GM19324 (cell line): Measurements from ENCODE around the gene TKT.

Source experiments
- ATAC-seq: cut with Tn5 transposase; IDR thresholded peaks from one replicate; pipeline ENCODE4 v1.9.1; 2021; ENCODE audit warnings: mild to moderate bottlenecking, moderate library complexity; ENCODE audit not compliant: unreplicated experiment, low FRiP score

TKT gene

DNA sequence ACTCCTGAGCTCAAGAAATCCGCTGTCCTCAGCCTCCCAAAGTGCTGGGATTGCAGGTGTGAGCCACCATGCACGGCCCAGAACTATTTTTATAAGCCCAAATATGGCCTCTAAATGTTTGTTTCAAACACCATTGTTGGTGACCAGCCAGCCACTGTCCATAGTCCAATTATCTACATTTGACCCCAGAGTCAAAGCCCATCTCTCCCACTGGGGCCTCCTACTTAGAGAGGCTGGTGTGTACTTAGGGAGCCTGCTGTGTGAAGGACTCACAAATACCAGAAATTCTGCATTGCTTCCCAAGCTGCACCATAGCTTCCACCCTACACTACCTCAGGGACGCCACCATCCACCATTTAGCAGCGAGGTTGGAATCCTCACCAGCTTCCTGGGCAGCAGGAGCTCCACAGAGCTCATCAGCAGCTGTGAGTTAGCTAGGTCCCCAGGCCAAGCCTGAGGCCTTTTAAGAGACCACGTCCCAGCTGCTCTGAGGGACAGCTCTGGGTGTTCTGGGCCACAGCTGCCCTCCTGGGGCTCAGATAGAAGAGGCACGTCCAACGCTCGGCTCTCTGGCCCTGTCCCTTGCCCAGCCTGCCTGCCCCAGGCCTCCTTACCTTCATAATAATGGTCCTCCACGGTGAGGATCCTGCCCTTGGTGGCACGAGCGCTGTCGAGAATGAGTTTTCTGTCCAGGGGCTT is 29.5 kb downstream of the TKT start:
- ATAC-seq, result no peak

- no peak for ATAC-seq
These were observed 30.2 kb downstream of the TKT start for GRCh38 chr3:53225651-53226050.

DNA sequence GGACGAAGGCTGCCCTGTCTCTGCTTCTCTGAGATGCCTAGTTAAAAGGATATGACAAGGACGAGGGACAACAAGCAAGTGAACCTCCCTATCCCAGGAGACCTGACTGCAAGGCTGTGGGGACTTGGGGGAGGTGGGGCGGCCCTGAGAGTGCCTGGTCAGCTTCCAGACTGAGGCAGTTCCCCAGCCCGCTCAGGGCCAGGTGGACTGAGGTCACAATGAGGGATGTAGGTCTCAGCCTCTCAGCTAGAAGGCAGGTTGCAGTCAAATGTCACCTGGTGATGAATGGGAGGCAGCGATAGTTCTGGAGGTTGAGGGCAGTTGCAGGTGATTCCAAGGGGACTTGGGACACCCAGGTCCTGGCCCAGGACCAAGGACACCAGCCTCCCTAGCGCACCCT is 30.6 kb downstream of the TKT start:
- ATAC-seq, result no peak

- ATAC-seq, result no peak
These were observed 31.3 kb downstream of the TKT start for GRCh38 chr3:53224536-53224935.

GRCh38 chr3:53224026-53224425 is 31.8 kb downstream of the TKT start:
- ATAC-seq, result no peak

DNA sequence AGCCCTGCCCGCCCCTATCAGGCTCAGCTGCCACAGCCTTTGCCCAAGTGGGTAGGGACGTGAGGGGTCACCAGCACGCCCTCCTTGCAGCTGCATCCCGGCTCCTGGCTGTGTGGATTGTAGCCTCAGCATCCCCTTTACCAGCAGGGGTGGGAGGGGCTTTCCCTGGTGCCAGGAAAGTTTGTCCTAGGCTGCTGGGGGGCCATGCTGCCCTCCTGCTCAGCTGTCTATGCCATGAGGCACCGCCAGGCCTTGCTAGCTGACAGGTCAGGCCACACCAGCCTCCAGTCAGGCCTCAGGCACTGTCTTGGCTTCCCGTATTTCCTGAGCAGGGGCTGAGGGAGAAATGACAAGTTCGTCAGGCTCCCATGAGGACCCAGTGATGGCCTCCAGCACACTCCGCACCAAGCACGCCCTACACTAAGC is 32.3 kb downstream of the TKT start:
- ATAC-seq, result no peak

- ATAC-seq, result no peak
These were observed 32.8 kb downstream of the TKT start for GRCh38 chr3:53223025-53223424.

GRCh38 chr3:53222183-53222901 is 33.5 kb downstream of the TKT start:
- no peak for ATAC-seq

- no peak for ATAC-seq
These were observed 34.0 kb downstream of the TKT start for GRCh38 chr3:53221827-53222182.

- no peak for ATAC-seq
These were observed 34.5 kb downstream of the TKT start for GRCh38 chr3:53221345-53221744.

- peak; percentile 45 for ATAC-seq
These were observed 35.8 kb downstream of the TKT start for GRCh38 chr3:53219895-53220483.

DNA sequence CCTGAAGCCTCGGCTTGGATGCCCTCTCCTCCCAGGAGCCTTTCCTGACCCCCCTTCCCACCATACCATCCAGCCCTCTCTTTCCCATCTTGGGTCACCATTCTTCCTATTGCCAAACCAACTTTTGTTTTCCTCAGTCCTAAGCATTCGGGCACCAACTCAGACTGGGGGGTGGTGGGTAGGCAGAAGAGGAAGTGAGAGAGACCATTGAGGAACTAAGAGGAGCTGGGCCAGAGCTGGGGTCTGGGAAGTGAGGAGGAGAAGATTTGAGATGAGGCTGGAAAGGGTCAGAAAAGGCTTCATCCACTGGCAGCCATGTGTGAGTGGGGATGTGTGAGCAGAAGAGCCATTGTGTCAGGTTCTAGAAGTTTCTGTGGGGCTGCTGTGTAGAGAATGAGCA is 37.7 kb downstream of the TKT start:
- no peak for ATAC-seq

- no peak for ATAC-seq
These were observed 38.6 kb downstream of the TKT start for GRCh38 chr3:53217175-53217574.

DNA sequence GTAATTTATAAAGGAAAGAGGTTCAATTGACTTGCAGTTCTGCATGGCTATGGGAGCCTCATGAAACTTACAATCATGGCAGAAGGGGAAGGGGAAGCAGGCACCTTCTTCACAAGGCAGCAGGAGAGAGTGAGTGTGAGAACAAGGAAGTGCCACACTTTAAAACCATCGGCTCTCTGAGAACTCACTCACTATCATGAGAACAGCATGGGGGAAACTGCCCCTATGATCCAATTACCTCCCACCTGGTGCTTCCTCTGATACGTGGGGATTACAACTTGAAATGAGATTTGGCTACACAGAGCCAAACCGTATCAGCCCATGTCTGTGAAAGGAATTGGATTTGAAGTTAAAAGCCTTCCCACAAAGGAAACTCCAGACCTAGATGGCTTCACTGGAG is 39.1 kb downstream of the TKT start:
- no peak for ATAC-seq

- ATAC-seq, result no peak
These were observed 40.0 kb downstream of the TKT start for GRCh38 chr3:53215816-53216215.

GRCh38 chr3:53213276-53213675 is 42.5 kb downstream of the TKT start:
- no peak for ATAC-seq

- ATAC-seq, result no peak
These were observed 43.8 kb downstream of the TKT start for GRCh38 chr3:53211706-53212702.

DNA sequence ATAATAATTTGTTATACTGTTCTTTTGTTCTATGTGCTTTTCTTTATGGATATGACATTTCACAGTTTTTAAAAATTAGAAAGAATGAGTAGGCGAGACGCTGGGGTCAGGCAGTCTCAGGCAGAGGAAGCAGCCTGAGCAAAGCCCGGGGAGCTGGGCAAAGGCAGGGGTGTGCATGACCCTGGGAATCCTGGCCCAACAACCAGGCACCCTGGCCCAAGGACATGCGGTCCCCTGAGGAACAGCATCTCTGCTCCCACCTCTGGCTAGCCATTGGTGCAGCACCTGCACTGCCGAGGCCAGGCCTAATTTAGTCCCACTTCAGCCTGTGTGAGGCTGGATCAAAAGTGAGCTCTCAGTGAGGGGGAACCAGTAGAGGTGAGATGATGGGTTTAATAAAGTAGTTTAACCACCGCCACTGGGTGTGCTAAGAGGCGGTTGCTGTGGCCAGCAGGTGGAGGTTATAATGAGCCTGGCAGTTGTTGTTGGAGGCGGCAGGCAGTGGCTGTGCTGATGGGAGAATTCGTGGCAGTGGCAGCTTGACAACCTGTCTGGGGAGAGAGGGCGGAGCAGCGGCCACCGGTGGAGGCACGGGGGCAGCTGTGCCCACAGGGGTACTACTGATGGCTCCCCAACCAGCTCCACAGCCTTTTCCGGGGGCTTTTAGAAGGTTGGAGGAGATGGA is 53.3 kb downstream of the TKT start:
- no peak for ATAC-seq

DNA sequence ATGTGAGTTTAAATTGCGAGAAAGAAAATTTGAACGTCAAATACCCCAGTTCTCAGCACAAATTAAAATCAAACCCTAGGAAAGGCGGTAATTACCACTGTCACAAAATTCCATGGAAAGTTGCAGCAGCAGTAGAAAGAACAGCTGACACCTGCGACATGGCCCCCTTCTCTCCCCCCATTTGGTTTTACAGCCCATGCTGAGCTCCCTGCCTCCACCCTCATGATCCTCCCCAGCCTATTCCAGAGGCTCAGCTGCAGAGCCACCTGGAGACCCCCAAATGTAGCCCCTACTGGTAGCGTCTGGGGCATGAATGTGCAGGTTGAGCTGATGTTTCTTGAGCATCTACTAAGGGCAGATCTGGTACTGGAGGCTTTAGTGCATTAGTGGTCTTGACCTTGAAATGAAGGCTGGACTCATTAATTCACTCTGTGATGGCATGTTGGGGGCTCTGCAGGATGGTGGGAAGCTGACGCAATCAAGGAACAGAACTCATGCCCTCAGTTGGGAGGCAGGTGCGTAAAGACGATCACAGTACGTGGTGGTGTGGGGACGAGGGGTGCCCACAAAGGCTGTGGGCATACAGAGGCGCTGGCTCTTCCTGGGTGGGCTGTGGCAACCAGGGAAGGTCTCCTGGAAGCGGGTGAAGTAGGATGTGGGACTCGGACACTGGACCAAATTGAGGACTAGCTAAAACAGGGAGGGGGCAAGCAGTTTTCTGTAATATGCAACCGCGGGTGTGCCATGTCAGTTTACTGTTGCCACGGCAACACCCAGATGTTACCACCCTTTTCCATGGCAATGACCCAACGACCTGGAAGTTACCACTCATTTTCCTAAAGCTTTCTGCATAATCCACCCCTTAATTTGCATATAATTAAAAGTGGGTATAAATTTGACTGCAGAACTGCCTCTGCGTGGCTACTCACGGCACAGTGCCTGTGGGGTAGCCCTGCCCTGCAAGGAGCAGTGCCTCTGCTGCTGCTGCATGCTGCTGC is 55.0 kb downstream of the TKT start:
- ATAC-seq, result no peak
